H1 (cell line): ENCODE measurements around the gene LMX1A. TPM values are rescaled to one million over a fixed set of nuclear protein-coding genes. Genes with fewer than 3 reads are reported as not detected.

ENCODE experiments used
- CTCF ChIA-PET: fragments of 300-600 bp; sonication (Branson Sonifier 250); formaldehyde crosslinking; loops from one replicate; lab custom pipeline; 2021; ENCODE audit not compliant: partially characterized antibody; lab: Charles Lee
- POLR2A ChIA-PET: fragments of 300-600 bp; sonication (Branson Sonifier 250); formaldehyde crosslinking; loops from one replicate; lab custom pipeline; 2021; ENCODE audit warnings: inconsistent platforms; ENCODE audit not compliant: partially characterized antibody; lab: Charles Lee
- DNase-seq, 2 experiments: peaks; one replicate each; pipeline versions ENCODE4 v3.0.0 to v3.0.0-alpha.2; 2010 to 2022; ENCODE audit warnings: low spot score in 2 of 2, low read depth in 1 of 2, mixed read lengths in 1 of 2
- FAIRE-seq: peaks from 2 replicates; lab custom pipeline; 2011; peaks lifted over from hg19 to GRCh38; lab: Jason Lieb, UNC
- H2AFZ ChIP-seq: 2 replicates; pipeline ENCODE4 v1.8.1; 2012; ENCODE audit warnings: low read length, inconsistent platforms
- H2AK5ac ChIP-seq: 2 replicates; pipeline ENCODE4 v1.6.1; 2013; ENCODE audit warnings: low read depth, low read length
- H2BK120ac ChIP-seq: replicated peaks from 2 replicates; pipeline ENCODE3; 2013; ENCODE audit warnings: low read depth, low read length, inconsistent platforms
- H2BK12ac ChIP-seq: 2 replicates; pipeline ENCODE4 v1.6.1; 2013; ENCODE audit warnings: low read depth, low read length
- H2BK15ac ChIP-seq: 2 replicates; pipeline ENCODE4 v1.6.1; 2013; ENCODE audit warnings: low read length
- H2BK20ac ChIP-seq: 2 replicates; pipeline ENCODE4 v1.6.1; 2013; ENCODE audit warnings: low read length
- H2BK5ac ChIP-seq: 2 replicates; pipeline ENCODE4 v1.6.1; 2013; ENCODE audit warnings: low read depth, low read length
- H3K14ac ChIP-seq: 2 replicates; pipeline ENCODE4 v1.6.1; 2013; ENCODE audit warnings: inconsistent platforms; ENCODE audit not compliant: insufficient read length
- H3K18ac ChIP-seq: 2 replicates; pipeline ENCODE4 v1.6.1; 2013; ENCODE audit warnings: low read length; ENCODE audit errors: extremely low read depth
- H3K23ac ChIP-seq: 2 replicates; pipeline ENCODE4 v1.6.1; 2013; ENCODE audit warnings: inconsistent platforms; ENCODE audit not compliant: insufficient read length
- H3K23me2 ChIP-seq: 2 replicates; pipeline ENCODE4 v1.6.1; 2013; ENCODE audit warnings: low read depth, low read length
- H3K27ac ChIP-seq: 2 replicates; pipeline ENCODE4 v1.6.1; 2011; ENCODE audit warnings: low read depth, low read length, inconsistent platforms
- H3K27me3 ChIP-seq, 4 experiments: replicated peaks in 1 of 4; 1 replicate in 1 of 4; 2 replicates in 3 of 4; pipeline versions ENCODE4 v1.6.1 to v1.8.1; 2011 to 2013; ENCODE audit warnings: low read length in 3 of 4, mild to moderate bottlenecking in 3 of 4, inconsistent platforms in 2 of 4, mixed read lengths in 2 of 4, moderate library complexity in 1 of 4; ENCODE audit not compliant: control insufficient read depth in 3 of 4, insufficient read depth in 3 of 4; ENCODE audit errors: extremely low read depth in 1 of 4
- H3K36me3 ChIP-seq, 4 experiments: 2 replicates each; pipeline versions ENCODE4 v1.6.1 to v1.8.1; 2011 to 2013; ENCODE audit warnings: mild to moderate bottlenecking in 4 of 4, low read length in 3 of 4, moderate library complexity in 2 of 4, control low read depth in 1 of 4, inconsistent platforms in 1 of 4; ENCODE audit not compliant: insufficient read depth in 4 of 4, control insufficient read depth in 2 of 4
- H3K4ac ChIP-seq: replicated peaks from 2 replicates; pipeline ENCODE3; 2013; ENCODE audit warnings: low read length, low read depth, mixed read lengths, inconsistent platforms; ENCODE audit not compliant: insufficient read length
- H3K4me1 ChIP-seq, 4 experiments: replicated peaks in 1 of 4; 1 replicate in 1 of 4; 2 replicates in 3 of 4; pipeline versions ENCODE4 v1.6.1 to v1.8.1; 2011 to 2013; ENCODE audit warnings: low read length in 3 of 4, inconsistent platforms in 2 of 4, mixed read lengths in 1 of 4; ENCODE audit not compliant: insufficient read depth in 4 of 4, control insufficient read depth in 3 of 4
- H3K4me2 ChIP-seq, 2 experiments: 2 replicates each; pipeline versions ENCODE4 v1.6.1 to v1.8.1; 2011 to 2013; ENCODE audit warnings: low read depth in 2 of 2, low read length in 2 of 2, control low read depth in 1 of 2, inconsistent platforms in 1 of 2, mild to moderate bottlenecking in 1 of 2; ENCODE audit not compliant: insufficient read depth in 1 of 2
- H3K4me3 ChIP-seq, 4 experiments: fragments of 200-600, 300-600 bp in 1 of 4; sonication (generic), shearing (Covaris generic), sonication (Bioruptor Twin) in 1 of 4; 2 replicates each; pipeline versions ENCODE4 v1.5.1 to v1.8.1; 2011 to 2016; ENCODE audit warnings: low read length in 4 of 4, low read depth in 3 of 4, control low read depth in 2 of 4, inconsistent platforms in 2 of 4, mild to moderate bottlenecking in 2 of 4, mixed read lengths in 1 of 4, moderate library complexity in 1 of 4; ENCODE audit not compliant: insufficient read depth in 2 of 4; ENCODE audit errors: extremely low read depth in 1 of 4
- H3K56ac ChIP-seq: replicated peaks from 2 replicates; pipeline ENCODE3; 2013; ENCODE audit warnings: low read depth, mild to moderate bottlenecking, mixed read lengths, low read length, inconsistent platforms; ENCODE audit not compliant: insufficient read length
- H3K79me1 ChIP-seq: 2 replicates; pipeline ENCODE4 v1.6.1; 2013; ENCODE audit warnings: low read depth, low read length, control low read depth
- H3K79me2 ChIP-seq, 2 experiments: 2 replicates each; pipeline versions ENCODE4 v1.6.1 to v1.8.1; 2012 to 2013; ENCODE audit warnings: low read length in 2 of 2, mild to moderate bottlenecking in 2 of 2, inconsistent platforms in 1 of 2; ENCODE audit not compliant: insufficient read depth in 2 of 2, control insufficient read depth in 1 of 2
- H3K9ac ChIP-seq, 4 experiments: replicated peaks in 1 of 4; 1 replicate in 1 of 4; 2 replicates in 3 of 4; pipeline versions ENCODE4 v1.6.1 to v1.8.1; 2011 to 2013; ENCODE audit warnings: low read depth in 3 of 4, low read length in 3 of 4, control low read depth in 2 of 4, mild to moderate bottlenecking in 2 of 4, moderate library complexity in 2 of 4, inconsistent platforms in 1 of 4; ENCODE audit errors: extremely low read depth in 1 of 4
- H3K9me3 ChIP-seq, 2 experiments: 2 replicates each; pipeline versions ENCODE4 v1.6.1 to v1.8.1; 2012 to 2013; ENCODE audit warnings: mild to moderate bottlenecking in 2 of 2, moderate library complexity in 2 of 2, control low read depth in 1 of 2, inconsistent platforms in 1 of 2, low read depth in 1 of 2, low read length in 1 of 2, mixed read lengths in 1 of 2; ENCODE audit not compliant: insufficient read depth in 2 of 2
- H4K20me1 ChIP-seq, 2 experiments: replicated peaks in 1 of 2; 2 replicates each; pipeline versions ENCODE3 to v1.8.1; 2011 to 2013; ENCODE audit warnings: inconsistent platforms in 2 of 2, low read length in 2 of 2, mild to moderate bottlenecking in 1 of 2; ENCODE audit not compliant: insufficient read depth in 2 of 2, control insufficient read depth in 1 of 2
- H4K5ac ChIP-seq: 2 replicates; pipeline ENCODE4 v1.6.1; 2013; ENCODE audit warnings: low read length, low read depth, mixed read lengths, inconsistent platforms; ENCODE audit not compliant: insufficient read length
- H4K8ac ChIP-seq: 2 replicates; pipeline ENCODE4 v1.8.0; 2013; ENCODE audit warnings: mild to moderate bottlenecking, moderate library complexity, low read length, inconsistent platforms; ENCODE audit not compliant: insufficient read depth; ENCODE audit errors: extremely low read depth
- H4K91ac ChIP-seq: replicated peaks from 2 replicates; pipeline ENCODE3; 2013; ENCODE audit warnings: low read length, mixed read lengths, inconsistent platforms; ENCODE audit not compliant: insufficient read length
- BACH1 ChIP-seq: IDR thresholded peaks from 2 replicates; pipeline ENCODE4 v1.6.1; 2012; ENCODE audit warnings: low read length, improper control_type of control experiment
- BCL11A ChIP-seq, 2 experiments: IDR thresholded peaks; one replicate each; pipeline ENCODE4 v1.6.1; 2011; ENCODE audit warnings: low read depth in 2 of 2, low read length in 2 of 2, mild to moderate bottlenecking in 2 of 2
- BRCA1 ChIP-seq: IDR thresholded peaks from 2 replicates; pipeline ENCODE4 v1.6.1; 2012; ENCODE audit warnings: low read depth, low read length, improper control_type of control experiment
- CTBP2 ChIP-seq: IDR thresholded peaks from 2 replicates; pipeline ENCODE4 v1.7.0; 2011; ENCODE audit warnings: borderline replicate concordance, mild to moderate bottlenecking, moderate library complexity, mixed read lengths, low read length; ENCODE audit not compliant: insufficient read depth, insufficient read length
- E2F6 ChIP-seq: IDR thresholded peaks from 2 replicates; pipeline ENCODE4 v1.6.1; 2012; ENCODE audit warnings: inconsistent platforms
- EGR1 ChIP-seq: IDR thresholded peaks from 2 replicates; pipeline ENCODE4 v1.6.1; 2011; ENCODE audit warnings: low read depth, low read length, borderline replicate concordance
- HDAC2 ChIP-seq, 2 experiments: fragments of 300-600 bp in 1 of 2; sonication (generic) in 1 of 2; IDR thresholded peaks; 2 replicates each; pipeline ENCODE4 v1.6.1; 2011 to 2012; ENCODE audit warnings: low read depth in 2 of 2, low read length in 2 of 2, mild to moderate bottlenecking in 2 of 2, moderate library complexity in 2 of 2, borderline replicate concordance in 1 of 2, inconsistent platforms in 1 of 2
- JUND ChIP-seq: IDR thresholded peaks from 2 replicates; pipeline ENCODE4 v1.6.1; 2011; ENCODE audit warnings: mild to moderate bottlenecking, improper control_type of control experiment, low read length
- KDM5A ChIP-seq: fragments of 200-600 bp; IDR thresholded peaks from 2 replicates; pipeline ENCODE4 v1.7.1; 2012; ENCODE audit warnings: mild to moderate bottlenecking, low read length, inconsistent platforms, mixed read lengths
- SUZ12 ChIP-seq: fragments of 200-600 bp; sonication (generic); IDR thresholded peaks from 2 replicates; pipeline ENCODE4 v1.6.1; 2012; ENCODE audit warnings: mild to moderate bottlenecking, inconsistent platforms, low read length, moderate library complexity, mixed read lengths
- TAF1 ChIP-seq: IDR thresholded peaks from 2 replicates; pipeline ENCODE4 v1.6.1; 2011; ENCODE audit warnings: mild to moderate bottlenecking, low read depth, low read length
- WGBS, 2 experiments: shearing (Covaris generic) in 1 of 2; methylation state at CpG; one replicate each; pipeline versions ENCODE4 v1.1.6 to v1.1.7; 2013 to 2015; ENCODE audit warnings: low lambda C conversion rate in 2 of 2, mixed read lengths in 2 of 2, inconsistent platforms in 1 of 2, low coverage in 1 of 2, missing lambda C conversion rate in 1 of 2; ENCODE audit not compliant: insufficient replicate concordance in 2 of 2, insufficient coverage in 1 of 2, insufficient read length in 1 of 2; ENCODE audit errors: extremely low coverage in 1 of 2, missing lambda C conversion rate in 1 of 2; 5-methylcytosine and 5-hydroxymethylcytosine counted together
- polyA plus RNA-seq, 7 experiments: library from polyadenylated mRNA; depleted of rRNA in 3 of 7; stranded (reverse) in 5 of 7; unstranded in 2 of 7; fragments of >200 nt in 5 of 7; fragments of 200-250 nt in 2 of 7; gene quantifications; 1 replicate in 5 of 7; 2 replicates in 1 of 7; 4 replicates in 1 of 7; pipeline versions ENCODE4 v1.2.1 to v1.2.3, GENCODE V29; 2011 to 2013; ENCODE audit warnings: missing spikeins in 2 of 7, mixed read lengths in 2 of 7
- total RNA-seq: library from RNA; stranded (reverse); fragmentation: NEBNext Ultra II Directional; extraction: Animal tissue kit (Norgen Biotek cat#: 25700); gene quantifications from 2 replicates; pipeline ENCODE4 v1.2.1, GENCODE V29; 2021

The LMX1A gene
- total and polyA plus RNA-seq, 2 of the 8 experiments (the other 6 are each of a cell fraction or from before 2014, with no cell fraction given): not detected

DNA sequence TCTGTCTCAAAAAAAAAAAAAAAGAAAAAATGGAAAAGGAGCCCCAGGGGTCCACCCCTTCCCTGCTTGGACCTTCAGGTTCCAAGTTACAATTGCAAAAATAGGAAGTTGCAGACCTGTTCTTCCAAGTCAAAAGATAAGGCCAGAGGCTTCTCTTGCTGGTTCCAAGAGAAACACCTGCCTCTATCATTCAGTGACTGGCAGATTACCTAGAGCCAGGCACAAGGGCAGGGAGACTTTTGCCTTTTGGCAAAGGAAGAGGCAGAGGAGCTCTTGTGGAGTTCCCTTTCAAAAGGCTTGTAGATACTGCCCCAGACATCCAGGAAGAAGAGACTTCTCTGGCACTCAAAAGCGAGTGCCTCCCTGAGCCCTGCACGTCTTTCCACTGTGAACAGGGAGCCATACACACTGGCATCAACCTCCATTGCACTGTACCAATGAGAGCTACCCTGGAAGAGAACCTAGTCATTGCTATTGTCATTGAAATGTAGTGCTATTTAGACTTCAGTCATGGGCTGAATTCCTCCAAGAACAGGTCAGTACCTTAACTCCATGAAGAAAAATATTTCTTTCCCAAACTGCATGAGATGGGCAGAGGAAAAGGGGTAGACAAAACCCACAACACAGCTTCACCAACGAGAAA lies 91.2 kb downstream of the LMX1A start:
- Histone ChIP-seq H4K91ac (no peak overlapping the region), H3K27me3 (no peaks in the 10 kb centered on the region; a peak in 3 of 7 replicates), H2BK15ac (no peak overlapping the region), H2AK5ac (no peak overlapping the region), H3K9me3 (0 out of 4 replicates have a peak, but pooled peaks cover 0 to 2% of the 10 kb centered on the region in 2 experiments), H2AFZ (0 out of 2 replicates have a peak overlapping the region, but pooled peaks have one; percentile 44), H3K4ac (no peak overlapping the region), H3K23ac (no peak overlapping the region), H3K36me3 (no peaks in the 10 kb centered on the region), H3K18ac (0 out of 2 replicates have a peak overlapping the region, but pooled peaks have one; percentile 68), H3K79me1 (no peaks in the 10 kb centered on the region), H3K27ac (no peak overlapping the region), H3K4me1 (peaks cover 0 to 3% (median 0%) of the 10 kb centered on the region in 4 experiments; a peak in 1 of 7 replicates), H3K23me2 (no peaks in the 10 kb centered on the region), H4K20me1 (no peaks in the 10 kb centered on the region), H2BK20ac (no peak overlapping the region), H2BK12ac (no peak overlapping the region), H4K5ac (no peak overlapping the region), H3K4me3 (no peak overlapping the region), H3K9ac (no peak overlapping the region), H3K56ac (no peak overlapping the region), H3K14ac (no peak overlapping the region), H4K8ac (no peak overlapping the region), H3K4me2 (peak overlapping the region in 1 of 2 experiments; percentile 30; a peak in 2 of 4 replicates), H2BK120ac (no peak overlapping the region), H2BK5ac (no peak overlapping the region), H3K79me2 (no peaks in the 10 kb centered on the region)
- 87% methylated on average over 3 of the region's 3 CpGs; no CpG with 5 or more reads in 1 of the 2 experiments for WGBS, 2 experiments
- POLR2A ChIA-PET: interaction anchor here (1.0 kb wide), 1 partner anchor 12 kb away, joined by 3 read pairs; no protein-coding TSS in a partner anchor
- CTCF ChIA-PET: interaction anchor here (0.6 to 1.5 kb wide), 7 partner anchors 8 to 160 kb away, joined by 3 to 6 read pairs (median 3); no protein-coding TSS in a partner anchor
- DNase-seq: no peak
- no peak for FAIRE-seq
- no peak for TF ChIP-seq EGR1
- no peak for TF ChIP-seq JUND
- no peak for TF ChIP-seq E2F6
- TF ChIP-seq TAF1: no peak
- TF ChIP-seq BCL11A (IDR thresholded peaks at IDR 0.05; ENCODE audit: low read depth in 2 of 2, low read length in 2 of 2): no peak
- TF ChIP-seq SUZ12: no peak
- no peak for TF ChIP-seq BRCA1
- TF ChIP-seq HDAC2 (IDR thresholded peaks at IDR 0.05; ENCODE audit: borderline replicate concordance in 1 of 2, low read depth in 2 of 2, low read length in 2 of 2): no peak
- TF ChIP-seq KDM5A: no peak
- no peak for TF ChIP-seq CTBP2
- TF ChIP-seq BACH1: no peak
